Upper lobe of left lung (tissue), 4 donors: ENCODE data around the gene FALEC.
A peak's percentile ranks its signal among the peaks of the same experiment; 100 is the strongest.

ENCODE experiments used
- CTCF ChIP-seq, 6 experiments: fragments of 450-650 bp in 4 of 6; fragments of 200-600 bp in 2 of 6; sonication (generic) in 2 of 6; IDR thresholded peaks; one replicate each; pipeline ENCODE4 v1.5.1; 2016 to 2019; ENCODE audit warnings: antibody characterized with exemption in 6 of 6
- POLR2A ChIP-seq, 4 donors: fragments of 450-650 bp; IDR thresholded peaks; one replicate each; pipeline ENCODE4 v1.5.1; 2016 to 2017; ENCODE audit warnings: antibody characterized with exemption in 4 of 4, mild to moderate bottlenecking in 2 of 4
- POLR2AphosphoS5 ChIP-seq, 2 donors: sonication (generic); formaldehyde crosslinking; IDR thresholded peaks; one replicate each; pipeline ENCODE4 v1.5.1; 2017; ENCODE audit warnings: antibody characterized with exemption in 2 of 2

- TF ChIP-seq CTCF (IDR thresholded peaks at IDR 0.05) (no peak), POLR2A (IDR thresholded peaks at IDR 0.05) (peak in 3 of 4 donors; percentile 15 to 37 (median 26)), POLR2AphosphoS5 (IDR thresholded peaks at IDR 0.05) (no peak)
These were observed 62.2 kb downstream of the FALEC start for GRCh38 chr1:150577557-150578271.
